Keratinocyte (primary cell): ENCODE data around the gene ZBTB8OS. TPM values are rescaled to one million over a fixed set of nuclear protein-coding genes. Genes with fewer than 3 reads are reported as not detected.

ENCODE experiments used
- DNase-seq: peaks from one replicate; pipeline ENCODE4 v3.0.0-alpha.2; 2011; ENCODE audit warnings: low read depth, missing footprints, low spot score
- FAIRE-seq: peaks from 2 replicates; lab custom pipeline; 2011; peaks lifted over from hg19 to GRCh38; lab: Jason Lieb, UNC
- H2AFZ ChIP-seq: 2 replicates; pipeline ENCODE4 v1.6.0; 2012; ENCODE audit warnings: low read length, control low read depth, inconsistent platforms; ENCODE audit not compliant: control insufficient read depth
- H3K27ac ChIP-seq: 2 replicates; pipeline ENCODE4 v1.5.1; 2011; ENCODE audit warnings: low read length; ENCODE audit not compliant: control insufficient read depth, insufficient read depth
- H3K27me3 ChIP-seq: 3 replicates; pipeline ENCODE4 v1.6.0; 2011; ENCODE audit warnings: low read length; ENCODE audit not compliant: control insufficient read depth, insufficient read depth; ENCODE audit errors: extremely low read depth
- H3K36me3 ChIP-seq, 2 experiments: 2 replicates in 1 of 2; 3 replicates in 1 of 2; pipeline ENCODE4 v1.5.1; 2011; ENCODE audit warnings: low read length in 2 of 2, mild to moderate bottlenecking in 1 of 2; ENCODE audit not compliant: control insufficient read depth in 2 of 2, insufficient read depth in 2 of 2; ENCODE audit errors: extremely low read depth in 1 of 2
- H3K4me1 ChIP-seq: 3 replicates; pipeline ENCODE4 v1.5.1; 2011; ENCODE audit warnings: low read length; ENCODE audit not compliant: control insufficient read depth, insufficient read depth; ENCODE audit errors: extremely low read depth
- H3K4me2 ChIP-seq: 3 replicates; pipeline ENCODE4 v1.6.0; 2011; ENCODE audit warnings: low read depth, low read length; ENCODE audit not compliant: control insufficient read depth, insufficient read depth; ENCODE audit errors: extremely low read depth
- H3K4me3 ChIP-seq, 3 experiments: fragments of 200-600 bp in 1 of 3; sonication (generic) in 1 of 3; 2 replicates in 2 of 3; 3 replicates in 1 of 3; pipeline ENCODE4 v1.5.1; 2011 to 2016; ENCODE audit warnings: low read length in 3 of 3, mild to moderate bottlenecking in 3 of 3, control low read depth in 2 of 3, inconsistent platforms in 1 of 3, low read depth in 1 of 3, mixed read lengths in 1 of 3, mixed run types in 1 of 3, moderate library complexity in 1 of 3; ENCODE audit not compliant: control insufficient read depth in 2 of 3, insufficient read depth in 2 of 3; ENCODE audit errors: extremely low read depth in 1 of 3
- H3K79me2 ChIP-seq: 2 replicates; pipeline ENCODE4 v1.6.0; 2012; ENCODE audit warnings: low read length; ENCODE audit not compliant: control insufficient read depth, insufficient read depth
- H3K9ac ChIP-seq: 3 replicates; pipeline ENCODE4 v1.6.0; 2011; ENCODE audit warnings: low read length; ENCODE audit not compliant: control insufficient read depth, insufficient read depth; ENCODE audit errors: extremely low read depth
- H3K9me1 ChIP-seq: 3 replicates; pipeline ENCODE4 v1.6.0; 2011; ENCODE audit warnings: low read length; ENCODE audit not compliant: control insufficient read depth, insufficient read depth; ENCODE audit errors: extremely low read depth
- H3K9me3 ChIP-seq: 2 replicates; pipeline ENCODE4 v1.5.1; 2012; ENCODE audit warnings: low read depth, low read length; ENCODE audit not compliant: control insufficient read depth
- H4K20me1 ChIP-seq: 3 replicates; pipeline ENCODE4 v1.6.0; 2011; ENCODE audit warnings: low read length; ENCODE audit not compliant: control insufficient read depth, insufficient read depth; ENCODE audit errors: extremely low read depth
- CTCF ChIP-seq, 3 experiments: IDR thresholded peaks in 1 of 3; conservative IDR thresholded peaks in 1 of 3; optimal IDR thresholded peaks in 1 of 3; 2 replicates in 2 of 3; 3 replicates in 1 of 3; pipeline versions ENCODE3 to v1.5.1; 2011; ENCODE audit warnings: low read length in 3 of 3, mild to moderate bottlenecking in 3 of 3, moderate library complexity in 2 of 3, control low read depth in 1 of 3, inconsistent platforms in 1 of 3; ENCODE audit not compliant: insufficient read depth in 2 of 3; ENCODE audit errors: extremely low read depth in 1 of 3
- EZH2 ChIP-seq: IDR thresholded peaks from one replicate; pipeline ENCODE4 v1.6.1; 2012; ENCODE audit warnings: inconsistent platforms, mild to moderate bottlenecking, low read length, moderate library complexity
- dilution Hi-C: fragments of 300-500 bp; cut with MboI; formaldehyde crosslinking; loops from one replicate; pipeline ENCODE4 v1.7.0; 2020; ENCODE audit warnings: low sequenced_read_pairs; ENCODE audit not compliant: extremely low pct_ligation_motif_present
- polyA plus RNA-seq, 5 experiments: library from polyadenylated mRNA; depleted of rRNA in 3 of 5; stranded (reverse) in 3 of 5; stranded (forward) in 1 of 5; unstranded in 1 of 5; fragments of >200 nt; gene quantifications; 1 replicate in 1 of 5; 2 replicates in 3 of 5; 3 replicates in 1 of 5; pipeline versions ENCODE4 v1.2.1 to v1.2.3, GENCODE V29; 2011 to 2012; ENCODE audit warnings: missing spikeins in 2 of 5, low read depth in 1 of 5, low replicate concordance in 1 of 5

ZBTB8OS gene
- polyA plus RNA-seq, 1 donor (not counting 4 experiments of a cell fraction or from before 2014, with no cell fraction given), result 87.5 TPM

GRCh38 chr1:32611859-32612188 lies 38.5 kb downstream of the ZBTB8OS start:
- FAIRE-seq, result no peak
- dilution Hi-C loops, result no loop called here
- H2AFZ ChIP-seq, result peak overlapping the region; percentile 94
- no peaks in the 10 kb centered on the region for H3K79me2 ChIP-seq
- H3K9me3 ChIP-seq, result no peaks in the 10 kb centered on the region
- DNase-seq, result no peak
- H3K4me3 ChIP-seq, result peak overlapping the region; percentile 45 to 79 (median 67)
- no peaks in the 10 kb centered on the region for H3K27me3 ChIP-seq
- H4K20me1 ChIP-seq, result no peaks in the 10 kb centered on the region
- H3K4me1 ChIP-seq, result peaks cover 4% of the 10 kb centered on the region
- H3K27ac ChIP-seq, result peak overlapping the region; percentile 26
- H3K4me2 ChIP-seq, result peak overlapping the region; percentile 89
- H3K36me3 ChIP-seq, result no peaks in the 10 kb centered on the region
- H3K9ac ChIP-seq, result peak overlapping the region; percentile 62
- H3K9me1 ChIP-seq, result no peaks in the 10 kb centered on the region
- TF ChIP-seq CTCF (optimal IDR thresholded peaks at IDR 0.05 in 1 of 3, IDR thresholded peaks at IDR 0.05 in 1 of 3, conservative IDR thresholded peaks at IDR 0.05 in 1 of 3; ENCODE audit: extremely low read depth in 1 of 3, insufficient read depth in 2 of 3, low read length in 3 of 3), result no peak
- no peak for TF ChIP-seq EZH2

GRCh38 chr1:32609180-32609579 lies 41.2 kb downstream of the ZBTB8OS start:
- no peak for TF ChIP-seq CTCF (optimal IDR thresholded peaks at IDR 0.05 in 1 of 3, IDR thresholded peaks at IDR 0.05 in 1 of 3, conservative IDR thresholded peaks at IDR 0.05 in 1 of 3; ENCODE audit: extremely low read depth in 1 of 3, insufficient read depth in 2 of 3, low read length in 3 of 3)
- no peak for TF ChIP-seq EZH2
- Histone ChIP-seq H3K36me3 (peaks cover 0 to 2% of the 10 kb centered on the region in 2 experiments), H3K4me1 (peaks cover 4% of the 10 kb centered on the region), H3K4me3 (no peak overlapping the region), H3K79me2 (no peaks in the 10 kb centered on the region), H2AFZ (no peak overlapping the region), H4K20me1 (no peaks in the 10 kb centered on the region), H3K27me3 (no peaks in the 10 kb centered on the region), H3K27ac (no peak overlapping the region), H3K9ac (no peak overlapping the region), H3K9me1 (no peaks in the 10 kb centered on the region), H3K9me3 (no peaks in the 10 kb centered on the region), H3K4me2 (no peak overlapping the region)
- FAIRE-seq (no peak), DNase-seq (no peak)
- dilution Hi-C loops, result no loop called here
